Measurements from ENCODE around the gene ATP11A. TPM values are rescaled to one million over a fixed set of nuclear protein-coding genes. Genes with fewer than 3 reads are reported as not detected.
"Not testable (repeated sequence)": the region's sequence is repeated elsewhere in the genome, so short reads cannot be mapped to it uniquely, and the experiment has no call there.

The ATP11A gene
- total RNA-seq, 2 donors from 2014 or later: 10.9 to 89.3 TPM

- Histone ChIP-seq H3K36me3 (no peaks in the 10 kb centered on the region), H3K9me3 (no peaks in the 10 kb centered on the region), H3K27me3 (replicated peaks; ENCODE audit: insufficient read depth) (no peaks in the 10 kb centered on the region), H3K27ac (no peak overlapping the region), H3K4me1 (replicated peaks) (no peaks in the 10 kb centered on the region), H3K4me3 (no peak overlapping the region)
- intact Hi-C loops (cut with DNase I): no loop called here
- WGBS: 94% methylated on average over 31 of the region's 35 CpGs
- TF ChIP-seq CTCF (IDR thresholded peaks at IDR 0.05) (no peak), POLR2AphosphoS5 (IDR thresholded peaks at IDR 0.05) (no peak), POLR2A (IDR thresholded peaks at IDR 0.05) (no peak)
- no peak for DNase-seq (ENCODE audit: low spot score)
These were observed 148.4 kb downstream of the ATP11A start for GRCh38 chr13:112838038-112838841.

GRCh38 chr13:112838842-112839117 is 148.9 kb downstream of the ATP11A start:
- H3K36me3 ChIP-seq: no peaks in the 10 kb centered on the region
- intact Hi-C loops (cut with DNase I): no loop called here
- TF ChIP-seq POLR2AphosphoS5 (IDR thresholded peaks at IDR 0.05) (no peak), CTCF (IDR thresholded peaks at IDR 0.05) (no peak), POLR2A (IDR thresholded peaks at IDR 0.05) (no peak)
- WGBS: 81% methylated on average over 7 of the region's 7 CpGs
- no peaks in the 10 kb centered on the region for H3K4me1 ChIP-seq (replicated peaks)
- H3K4me3 ChIP-seq: no peak overlapping the region
- H3K27ac ChIP-seq: no peak overlapping the region
- no peaks in the 10 kb centered on the region for H3K27me3 ChIP-seq (replicated peaks; ENCODE audit: insufficient read depth)
- H3K9me3 ChIP-seq: no peaks in the 10 kb centered on the region
- DNase-seq (ENCODE audit: low spot score): no peak

- intact Hi-C loops (cut with DNase I): no loop called here
- no peaks in the 10 kb centered on the region for H3K4me1 ChIP-seq (replicated peaks)
- H3K27me3 ChIP-seq (replicated peaks; ENCODE audit: insufficient read depth): no peaks in the 10 kb centered on the region
- 90% methylated on average over 12 of the region's 12 CpGs for WGBS
- H3K9me3 ChIP-seq: no peaks in the 10 kb centered on the region
- H3K27ac ChIP-seq: no peak overlapping the region
- H3K4me3 ChIP-seq: no peak overlapping the region
- TF ChIP-seq POLR2A (IDR thresholded peaks at IDR 0.05) (no peak), CTCF (IDR thresholded peaks at IDR 0.05) (no peak), POLR2AphosphoS5 (IDR thresholded peaks at IDR 0.05) (no peak)
- H3K36me3 ChIP-seq: no peaks in the 10 kb centered on the region
- DNase-seq (ENCODE audit: low spot score): no peak
These were observed 149.7 kb downstream of the ATP11A start for GRCh38 chr13:112839356-112840105.

- H3K27me3 ChIP-seq (replicated peaks; ENCODE audit: insufficient read depth): no peaks in the 10 kb centered on the region
- DNase-seq (ENCODE audit: low spot score): no peak
- H3K36me3 ChIP-seq: no peaks in the 10 kb centered on the region
- intact Hi-C loops (cut with DNase I): no loop called here
- TF ChIP-seq POLR2A (IDR thresholded peaks at IDR 0.05): no peak
- TF ChIP-seq CTCF (IDR thresholded peaks at IDR 0.05): no peak
- no peak for TF ChIP-seq POLR2AphosphoS5 (IDR thresholded peaks at IDR 0.05)
- no peaks in the 10 kb centered on the region for H3K4me1 ChIP-seq (replicated peaks)
- H3K4me3 ChIP-seq: no peak overlapping the region
- no peaks in the 10 kb centered on the region for H3K9me3 ChIP-seq
- H3K27ac ChIP-seq: no peak overlapping the region
- WGBS: 97% methylated on average over 34 of the region's 34 CpGs
These were observed 150.8 kb downstream of the ATP11A start for GRCh38 chr13:112840472-112841302.

GRCh38 chr13:112841303-112842015 is 151.6 kb downstream of the ATP11A start:
- H3K9me3 ChIP-seq; H3K4me3 ChIP-seq; H3K4me1 ChIP-seq (replicated peaks); intact Hi-C loops (cut with DNase I); DNase-seq (ENCODE audit: low spot score); H3K36me3 ChIP-seq; H3K27me3 ChIP-seq (replicated peaks; ENCODE audit: insufficient read depth); H3K27ac ChIP-seq: not testable (repeated sequence)
- 88% methylated on average over 31 of the region's 31 CpGs for WGBS
